Small intestine (tissue), 7 donors: ENCODE measurements around the gene SRSF4. TPM values are rescaled to one million over a fixed set of nuclear protein-coding genes. Genes with fewer than 3 reads are reported as not detected.

Experiments used
- DNase-seq, 2 donors: peaks; one replicate each; pipeline versions ENCODE4 v3.0.0 to v3.0.0-alpha.2; 2013
- FAIRE-seq: peaks from 2 replicates; lab custom pipeline; 2012; peaks lifted over from hg19 to GRCh38; lab: Jason Lieb, UNC
- H3K27ac ChIP-seq, 3 donors: one replicate each; pipeline ENCODE4 v1.5.1; 2013; ENCODE audit warnings: low read length in 2 of 3, mild to moderate bottlenecking in 2 of 3, control low read depth in 1 of 3, inconsistent platforms in 1 of 3, low read depth in 1 of 3, moderate library complexity in 1 of 3
- H3K27me3 ChIP-seq, 3 donors: one replicate each; pipeline ENCODE4 v1.6.1; 2013; ENCODE audit warnings: low read length in 3 of 3, inconsistent platforms in 1 of 3; ENCODE audit not compliant: control insufficient read depth in 3 of 3, insufficient read depth in 3 of 3
- H3K36me3 ChIP-seq, 3 donors: one replicate each; pipeline ENCODE4 v1.6.1; 2013; ENCODE audit warnings: low read length in 3 of 3, inconsistent platforms in 1 of 3, low read depth in 1 of 3, mild to moderate bottlenecking in 1 of 3, moderate library complexity in 1 of 3; ENCODE audit not compliant: control insufficient read depth in 3 of 3, insufficient read depth in 2 of 3
- H3K4me1 ChIP-seq, 3 donors: one replicate each; pipeline ENCODE4 v1.6.1; 2013; ENCODE audit warnings: low read length in 2 of 3, inconsistent platforms in 1 of 3, low read depth in 1 of 3, mild to moderate bottlenecking in 1 of 3, moderate library complexity in 1 of 3; ENCODE audit not compliant: control insufficient read depth in 3 of 3, insufficient read depth in 2 of 3
- H3K4me3 ChIP-seq, 3 donors: one replicate each; pipeline ENCODE4 v1.5.1; 2013; ENCODE audit warnings: low read length in 3 of 3, control low read depth in 1 of 3, inconsistent platforms in 1 of 3, low read depth in 1 of 3, mild to moderate bottlenecking in 1 of 3, moderate library complexity in 1 of 3
- H3K9me3 ChIP-seq, 2 donors: one replicate each; pipeline ENCODE4 v1.6.1; 2013; ENCODE audit warnings: low read depth in 1 of 2, low read length in 1 of 2; ENCODE audit not compliant: control insufficient read depth in 2 of 2, insufficient read depth in 1 of 2
- WGBS, 3 donors: extraction: QIAGEN DNeasy Blood & Tissue Kit; methylation state at CpG; one replicate each; pipeline ENCODE4 v1.1.7; 2013; 5-methylcytosine and 5-hydroxymethylcytosine counted together
- polyA plus RNA-seq, 4 donors: library from polyadenylated mRNA; stranded (reverse) in 3 of 4; unstranded in 1 of 4; fragments of 200-250 nt in 3 of 4; fragments of 120-200 nt in 1 of 4; gene quantifications; one replicate each; pipeline versions ENCODE4 v1.2.1 to v1.2.3, GENCODE V29; 2013
- donor health status: healthy with polysubstance abuse.
- donor health status: control.
- donor health status: control.
- donor health status: Bipolar disorder and iron deficiency.
- donor health status: healthy.

Gene SRSF4
- polyA plus RNA-seq, 4 donors: 65.1 to 149 (median 85.6) TPM

DNA sequence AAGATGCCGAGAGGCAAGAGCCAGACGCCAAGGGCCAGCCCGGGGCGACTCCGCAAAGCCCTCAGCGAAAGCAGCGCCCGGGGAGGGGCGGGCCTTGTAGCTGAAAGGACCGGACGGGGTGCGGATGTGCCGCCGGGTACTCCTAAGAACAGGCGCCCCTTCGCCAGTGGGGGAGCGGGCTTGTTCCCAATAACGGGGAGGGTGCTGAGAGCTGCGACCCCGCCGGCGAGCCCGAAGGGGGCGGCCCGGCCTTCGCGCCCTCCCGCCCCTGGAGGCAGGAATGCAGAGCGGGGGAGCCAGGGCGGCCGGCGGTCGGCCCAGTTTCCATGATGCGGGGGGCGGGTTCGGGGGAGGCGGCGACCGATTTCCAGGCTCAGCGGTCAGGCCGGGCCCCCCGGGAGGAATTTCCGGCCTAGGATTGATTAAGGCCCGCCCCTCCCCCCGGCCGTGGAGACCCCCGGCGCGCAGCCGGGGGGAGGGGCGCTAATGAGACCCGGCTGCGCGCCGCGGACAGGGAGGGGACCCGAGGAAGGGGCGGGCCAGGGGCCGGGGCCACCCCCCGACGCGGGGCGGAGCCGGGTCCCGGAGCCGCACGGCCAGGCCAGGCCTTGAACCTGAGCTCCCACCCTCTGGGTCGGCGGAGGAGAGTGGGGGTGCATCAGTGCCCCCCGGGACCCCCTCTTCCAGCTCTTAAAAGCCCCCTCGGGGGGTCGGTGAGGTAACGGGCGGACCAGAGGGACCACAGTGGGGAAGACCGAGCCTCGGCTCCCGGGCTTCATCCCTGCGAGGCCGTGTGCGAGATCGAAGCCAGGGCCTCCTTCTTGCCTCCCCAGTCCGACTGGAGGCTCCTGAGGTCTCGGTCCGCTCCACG lies 57.1 kb downstream of the SRSF4 start:
- Histone ChIP-seq H3K27ac (peak overlapping the region; percentile 38 to 94 (median 89)), H3K27me3 (peaks cover 9 to 54% (median 11%) of the 10 kb centered on the region in 3 donors), H3K4me3 (peak overlapping the region; percentile 27 to 71 (median 62)), H3K4me1 (peaks cover 2 to 16% (median 4%) of the 10 kb centered on the region in 3 donors), H3K36me3 (peaks cover 0 to 8% (median 0%) of the 10 kb centered on the region in 3 donors), H3K9me3 (no peaks in the 10 kb centered on the region)
- peak in 1 of 2 donors; percentile 90 for DNase-seq
- WGBS, 3 donors: 3 to 10% (median 7%) methylated on average over 59 to 85 of the region's 85 CpGs
- no peak for FAIRE-seq

DNA sequence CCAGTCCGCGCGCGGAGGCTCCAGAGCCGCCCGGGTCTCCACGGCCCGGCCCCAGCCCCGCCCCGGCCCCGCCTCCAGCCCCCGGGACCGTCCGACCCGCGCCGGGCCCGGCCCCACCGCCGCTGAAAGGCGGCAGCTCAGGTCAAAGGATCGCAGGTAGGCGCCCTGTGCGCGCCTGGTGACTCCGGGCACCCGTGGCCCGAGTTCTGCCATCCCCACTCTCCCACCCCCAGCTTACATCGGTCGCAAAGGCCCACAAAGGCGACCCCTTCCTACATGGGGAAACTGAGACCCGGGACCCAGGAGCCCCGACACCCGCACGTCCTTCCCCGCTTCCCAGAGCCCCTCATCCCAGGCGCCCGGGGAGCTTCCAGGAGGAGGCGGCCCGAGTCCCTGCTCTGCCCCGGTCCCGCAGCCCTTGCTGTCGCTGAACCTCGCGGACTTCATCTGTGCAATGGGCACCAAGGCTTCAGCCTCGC lies 57.8 kb downstream of the SRSF4 start, which contains the start of gene TMEM200B:
TSS of gene TMEM200B (minus strand) at position 17 of the 479 bp plus-strand sequence. CDS start 2,075 bp downstream, outside the sequence.
- H3K36me3 ChIP-seq: peaks cover 0 to 9% (median 0%) of the 10 kb centered on the region in 3 donors
- peak within 1 kb of the TSS; percentile 27 to 71 (median 62) for H3K4me3 ChIP-seq
- WGBS, 3 donors: 0 to 1% (median 1%) methylated on average over 32 to 46 of the region's 46 CpGs
- peaks cover 9 to 54% (median 11%) of the 10 kb centered on the region in 3 donors for H3K27me3 ChIP-seq
- DNase-seq: peak in 1 of 2 donors; percentile 48
- no peak for FAIRE-seq
- no peaks in the 10 kb centered on the region for H3K9me3 ChIP-seq
- peaks cover 2 to 16% (median 4%) of the 10 kb centered on the region in 3 donors for H3K4me1 ChIP-seq
- H3K27ac ChIP-seq: peak within 1 kb of the TSS; percentile 38 to 94 (median 89)

DNA sequence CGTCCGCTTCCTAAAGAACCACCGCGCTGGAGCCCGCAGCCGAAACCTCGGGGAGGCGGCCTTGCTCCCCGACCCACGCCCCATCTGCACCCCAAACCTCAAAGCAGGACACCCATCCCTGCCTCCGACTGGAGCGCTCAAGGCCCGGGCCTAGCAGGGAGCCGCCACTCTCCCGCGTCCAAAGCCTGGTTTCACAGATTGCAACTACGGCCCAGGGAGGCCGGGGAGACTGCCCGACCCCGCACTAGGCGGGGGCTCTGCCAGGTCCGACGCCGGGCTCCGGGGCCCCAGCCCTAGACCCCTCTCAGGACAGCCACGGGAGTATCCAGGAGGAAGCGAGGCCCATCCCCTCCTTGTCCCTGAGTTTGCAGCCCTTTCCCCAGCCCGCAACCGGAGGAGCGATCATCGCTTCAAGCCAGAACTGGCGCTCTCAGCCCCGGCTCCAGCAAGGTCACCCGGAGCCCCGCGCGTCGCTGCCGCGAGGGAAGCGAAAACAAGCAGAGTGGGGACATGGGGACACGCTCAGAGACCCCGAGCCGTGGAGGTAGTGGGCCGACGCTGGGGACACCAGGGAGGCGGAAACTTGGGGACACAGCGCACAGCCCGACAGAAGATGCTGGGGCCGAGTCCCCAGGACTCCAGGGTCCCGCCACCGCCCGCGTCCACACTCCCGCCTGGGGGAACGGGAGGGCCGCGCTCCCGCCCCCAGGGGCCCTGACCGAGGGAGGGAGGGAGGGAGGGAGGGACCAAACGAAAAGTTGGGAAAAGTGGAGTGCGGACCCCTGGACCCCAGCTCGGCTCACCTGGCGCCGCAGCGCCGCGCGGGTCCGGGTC lies 58.4 kb downstream of the SRSF4 start:
- no peak for FAIRE-seq
- WGBS, 3 donors: 2 to 5% (median 4%) methylated on average over 53 to 70 of the region's 70 CpGs
- Histone ChIP-seq H3K27ac (peak overlapping the region in 2 of 3 donors; percentile 57 to 89), H3K4me3 (peak overlapping the region; percentile 14 to 71 (median 62)), H3K27me3 (peaks cover 9 to 54% (median 11%) of the 10 kb centered on the region in 3 donors), H3K36me3 (peaks cover 0 to 16% (median 0%) of the 10 kb centered on the region in 3 donors), H3K9me3 (no peaks in the 10 kb centered on the region), H3K4me1 (peaks cover 2 to 16% (median 4%) of the 10 kb centered on the region in 3 donors)
- peak in 1 of 2 donors; percentile 75 for DNase-seq

DNA sequence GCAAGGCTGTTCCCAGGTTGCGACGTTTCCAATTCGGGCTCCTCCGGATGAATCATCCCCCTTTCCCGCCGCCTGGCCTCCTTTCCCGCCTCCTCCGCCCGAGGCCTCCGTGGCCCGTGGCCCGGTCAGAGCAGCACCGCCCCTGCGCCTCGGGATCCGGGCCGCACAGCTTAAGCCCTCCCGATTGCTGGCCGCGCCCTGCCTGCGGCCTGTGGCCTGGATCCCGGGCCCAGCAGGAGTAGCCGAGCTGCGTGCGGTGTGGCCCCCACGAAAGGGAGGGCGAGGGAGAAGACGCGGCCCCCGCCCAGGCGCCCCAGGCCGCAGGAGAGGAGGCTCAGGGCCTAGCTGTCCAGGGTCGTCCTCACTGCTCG lies 59.0 kb downstream of the SRSF4 start:
- H3K4me1 ChIP-seq: peaks cover 2 to 16% (median 4%) of the 10 kb centered on the region in 3 donors
- FAIRE-seq (no peak), DNase-seq (peak in 1 of 2 donors; percentile 72)
- no peaks in the 10 kb centered on the region for H3K9me3 ChIP-seq
- peaks cover 0 to 22% (median 0%) of the 10 kb centered on the region in 3 donors for H3K36me3 ChIP-seq
- H3K27me3 ChIP-seq: peaks cover 9 to 54% (median 11%) of the 10 kb centered on the region in 3 donors
- 2 to 7% (median 4%) methylated on average over 25 to 34 of the region's 34 CpGs for WGBS, 3 donors
- peak overlapping the region in 2 of 3 donors; percentile 57 to 80 for H3K27ac ChIP-seq
- H3K4me3 ChIP-seq: peak overlapping the region; percentile 19 to 71 (median 62)

DNA sequence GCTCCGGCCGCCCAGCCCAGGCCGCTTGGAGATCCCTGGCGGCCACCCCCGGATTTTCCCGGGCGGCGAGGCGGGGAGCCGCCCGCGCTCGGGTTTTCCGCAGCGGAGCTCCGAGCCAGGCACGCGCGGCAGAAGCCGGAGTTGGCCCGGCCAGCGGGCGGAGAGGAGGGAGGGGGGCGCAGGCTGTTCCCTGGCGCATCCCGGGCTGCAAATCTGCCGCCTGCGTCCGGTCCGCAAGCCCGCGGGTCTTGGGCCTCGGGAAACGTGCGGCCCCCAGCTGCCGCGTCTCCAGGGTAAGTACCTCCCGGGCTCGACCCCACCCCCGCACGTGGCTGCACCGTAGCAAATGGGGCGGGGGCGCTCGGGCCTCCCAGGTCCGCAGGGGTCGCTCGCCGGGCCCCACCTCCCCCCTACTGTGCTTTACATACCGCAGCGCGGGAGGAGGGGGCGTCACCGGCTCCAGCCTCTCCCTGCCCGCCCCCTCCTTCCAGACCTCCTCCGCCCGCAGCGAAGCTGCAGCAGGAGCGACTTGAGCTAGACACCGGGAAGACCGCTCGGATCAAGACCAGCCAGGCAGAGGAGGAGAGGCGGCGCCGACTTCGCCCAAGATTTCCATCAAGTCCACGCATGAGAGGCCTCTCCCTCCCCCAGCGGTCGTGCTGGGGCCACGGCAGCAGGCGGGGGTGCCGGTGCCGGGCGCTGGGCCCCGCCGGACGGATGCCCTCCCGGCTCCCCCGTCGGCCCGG lies 59.6 kb downstream of the SRSF4 start:
- Histone ChIP-seq H3K27me3 (peaks cover 9 to 49% (median 11%) of the 10 kb centered on the region in 3 donors), H3K36me3 (peaks cover 0 to 24% (median 0%) of the 10 kb centered on the region in 3 donors), H3K4me1 (peaks cover 2 to 16% (median 4%) of the 10 kb centered on the region in 3 donors), H3K4me3 (peak overlapping the region; percentile 19 to 71 (median 62)), H3K27ac (peak overlapping the region in 2 of 3 donors; percentile 57 to 80), H3K9me3 (no peaks in the 10 kb centered on the region)
- DNase-seq: peak in 1 of 2 donors; percentile 59
- no peak for FAIRE-seq
- 1% methylated on average over 41 to 81 of the region's 81 CpGs for whole genome bisulfite sequencing, 3 donors

DNA sequence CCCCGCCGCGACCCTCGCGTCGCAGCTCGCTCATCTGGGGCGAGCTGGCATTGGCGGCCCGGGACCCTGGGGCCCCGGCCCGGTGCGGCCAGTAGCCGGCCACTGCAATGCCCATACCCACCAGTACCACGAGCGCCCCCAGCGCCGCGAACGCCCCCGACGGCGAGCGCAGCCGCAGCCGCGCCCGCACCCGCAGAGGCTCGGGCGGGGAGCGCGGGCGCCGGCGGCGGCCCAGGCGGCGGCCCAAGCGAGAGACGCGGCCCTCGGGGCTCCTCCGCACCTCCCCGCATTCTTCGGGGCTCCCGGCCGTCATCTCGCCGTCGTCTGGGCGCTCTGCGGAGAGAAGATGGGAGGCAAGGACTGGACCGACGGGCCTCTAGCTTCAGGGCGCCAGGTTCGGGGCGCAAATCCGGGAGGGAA lies 60.2 kb downstream of the SRSF4 start:
- H3K27me3 ChIP-seq: peaks cover 9 to 49% (median 11%) of the 10 kb centered on the region in 3 donors
- WGBS, 3 donors: 2 to 5% (median 3%) methylated on average over 32 to 59 of the region's 59 CpGs
- no peaks in the 10 kb centered on the region for H3K9me3 ChIP-seq
- H3K4me3 ChIP-seq: peak overlapping the region; percentile 19 to 71 (median 62)
- peaks cover 0 to 27% (median 0%) of the 10 kb centered on the region in 3 donors for H3K36me3 ChIP-seq
- DNase-seq: peak in 1 of 2 donors; percentile 62
- peaks cover 2 to 16% (median 4%) of the 10 kb centered on the region in 3 donors for H3K4me1 ChIP-seq
- FAIRE-seq: no peak
- H3K27ac ChIP-seq: peak overlapping the region in 2 of 3 donors; percentile 57 to 80

DNA sequence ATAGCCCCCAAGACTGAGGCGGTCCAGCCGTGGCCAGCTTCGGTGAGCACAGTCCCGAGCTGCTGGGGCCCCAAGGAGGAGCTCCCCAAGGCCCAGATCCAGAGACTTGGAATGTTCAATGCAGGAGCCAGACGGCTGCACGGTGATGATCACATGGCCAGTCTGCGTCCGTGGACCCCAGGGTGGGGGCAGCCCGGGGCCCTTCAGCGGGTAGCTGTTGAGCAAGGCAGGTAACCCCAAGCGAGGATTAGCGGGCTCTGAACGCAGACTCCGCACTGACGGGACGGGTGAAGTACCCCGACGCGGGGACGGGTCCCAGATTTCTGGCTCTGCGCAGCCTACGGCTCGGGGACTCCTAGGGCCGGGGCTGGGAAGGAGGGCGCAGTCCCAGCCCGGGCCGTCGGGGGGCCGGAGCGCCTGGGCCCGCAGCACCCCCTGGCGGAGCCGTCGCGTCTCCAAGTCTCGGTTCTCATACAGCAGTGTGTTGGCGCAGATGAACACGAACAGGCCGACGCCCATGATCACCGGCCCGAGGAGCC lies 60.7 kb downstream of the SRSF4 start:
- no peaks in the 10 kb centered on the region for H3K9me3 ChIP-seq
- 34 to 35% (median 35%) methylated on average over 38 to 42 of the region's 42 CpGs for WGBS, 3 donors
- peak overlapping the region in 1 of 3 donors; percentile 62 for H3K4me3 ChIP-seq
- H3K27ac ChIP-seq: no peak overlapping the region
- peaks cover 9 to 48% (median 11%) of the 10 kb centered on the region in 3 donors for H3K27me3 ChIP-seq
- DNase-seq (peak; percentile 55 to 81), FAIRE-seq (no peak)
- H3K4me1 ChIP-seq: peaks cover 2 to 16% (median 4%) of the 10 kb centered on the region in 3 donors
- H3K36me3 ChIP-seq: peaks cover 0 to 31% (median 0%) of the 10 kb centered on the region in 3 donors
